HEK293 (cell line): Measurements from ENCODE around the gene TP63.

ENCODE experiments used
- CTCF ChIA-PET: fragments of 350-600 bp; formaldehyde crosslinking; extraction: SDS; loops from one replicate; lab custom pipeline; 2021; ENCODE audit warnings: antibody characterized with exemption; lab: Yijun Ruan, JAX
- POLR2A ChIA-PET: fragments of 300-600 bp; formaldehyde crosslinking; extraction: SDS; loops from one replicate; lab custom pipeline; 2020; ENCODE audit warnings: antibody characterized with exemption, inconsistent platforms; lab: Yijun Ruan, JAX
- H3K27ac ChIP-seq: fragments of 200-500 bp; sonication (Bioruptor generic); 2 replicates; pipeline ENCODE4 v1.5.1; 2014; ENCODE audit warnings: low read depth, low read length, control low read depth, inconsistent platforms; ENCODE audit errors: extremely low read depth
- H3K36me3 ChIP-seq, 2 experiments: fragments of 200-500 bp in 1 of 2; sonication (Bioruptor generic) in 1 of 2; 1 replicate in 1 of 2; 2 replicates in 1 of 2; pipeline ENCODE4 v1.5.1; 2014 to 2017; ENCODE audit warnings: inconsistent platforms in 2 of 2, low read length in 2 of 2; ENCODE audit not compliant: control insufficient read depth in 2 of 2, insufficient read depth in 1 of 2
- H3K4me1 ChIP-seq: fragments of 200-500 bp; sonication (Bioruptor generic); 2 replicates; pipeline ENCODE4 v1.5.1; 2014; ENCODE audit warnings: mild to moderate bottlenecking, low read length, inconsistent platforms; ENCODE audit not compliant: control insufficient read depth, insufficient read depth
- H3K4me3 ChIP-seq: 2 replicates; pipeline ENCODE4 v1.5.1; 2011; ENCODE audit warnings: low read depth, mild to moderate bottlenecking, control low read depth, low read length, moderate library complexity
- H3K9me3 ChIP-seq: fragments of 200-500 bp; sonication (Bioruptor generic); 2 replicates; pipeline ENCODE4 v1.5.1; 2014; ENCODE audit warnings: low read depth, low read length, inconsistent platforms; ENCODE audit not compliant: control insufficient read depth, insufficient read depth
- BCL11B ChIP-seq: fragments of 450-650 bp; formaldehyde crosslinking; IDR thresholded peaks from 2 replicates; pipeline ENCODE4 v1.5.1; 2016; ENCODE audit warnings: low read depth, missing biosample characterization, missing genetic modification characterization
- CTCF ChIP-seq: fragments of 450-650 bp; formaldehyde crosslinking; IDR thresholded peaks from 2 replicates; pipeline ENCODE4 v1.5.1; 2016; ENCODE audit warnings: missing biosample characterization, missing genetic modification characterization
- FEZF1 ChIP-seq: fragments of 450-650 bp; formaldehyde crosslinking; IDR thresholded peaks from 2 replicates; pipeline ENCODE4 v1.5.1; 2016; ENCODE audit warnings: missing biosample characterization, missing genetic modification characterization
- GLI2 ChIP-seq: fragments of 450-650 bp; formaldehyde crosslinking; IDR thresholded peaks from 2 replicates; pipeline ENCODE4; 2017; ENCODE audit warnings: missing biosample characterization, missing genetic modification characterization, low read depth, borderline replicate concordance
- HOXC10 ChIP-seq: sonication (generic); formaldehyde crosslinking; IDR thresholded peaks from 2 replicates; pipeline ENCODE4 v1.8.1; 2023; ENCODE audit warnings: mild to moderate bottlenecking, missing genetic modification reagents
- MYNN ChIP-seq: fragments of 450-650 bp; formaldehyde crosslinking; IDR thresholded peaks from 2 replicates; pipeline ENCODE4 v1.5.1; 2016; ENCODE audit warnings: missing biosample characterization, missing genetic modification characterization, borderline replicate concordance
- OSR2 ChIP-seq: fragments of 450-650 bp; formaldehyde crosslinking; IDR thresholded peaks from 2 replicates; pipeline ENCODE4 v1.5.1; 2016; ENCODE audit warnings: missing biosample characterization, missing genetic modification characterization
- PRDM6 ChIP-seq: fragments of 450-650 bp; formaldehyde crosslinking; IDR thresholded peaks from 2 replicates; pipeline ENCODE4 v1.5.1; 2017; ENCODE audit warnings: missing biosample characterization, missing genetic modification characterization
- RBAK ChIP-seq: fragments of 450-650 bp; formaldehyde crosslinking; IDR thresholded peaks from 2 replicates; pipeline ENCODE4 v1.5.1; 2016; ENCODE audit warnings: missing biosample characterization, missing genetic modification characterization
- SP7 ChIP-seq: fragments of 450-650 bp; formaldehyde crosslinking; IDR thresholded peaks from 2 replicates; pipeline ENCODE4 v1.5.1; 2016; ENCODE audit warnings: missing biosample characterization, missing genetic modification characterization
- TCF7L2 ChIP-seq: IDR thresholded peaks from 2 replicates; pipeline ENCODE4 v1.6.1; 2011; ENCODE audit warnings: low read depth, mild to moderate bottlenecking, inconsistent platforms, low read length, moderate library complexity, borderline replicate concordance
- ZBTB17 ChIP-seq: fragments of 450-650 bp; formaldehyde crosslinking; IDR thresholded peaks from 2 replicates; pipeline ENCODE4 v1.5.1; 2016; ENCODE audit warnings: missing biosample characterization, missing genetic modification characterization
- ZBTB44 ChIP-seq: fragments of 450-650 bp; IDR thresholded peaks from 2 replicates; pipeline ENCODE4 v1.5.1; 2018; ENCODE audit warnings: missing biosample characterization, mild to moderate bottlenecking, missing genetic modification characterization
- ZBTB48 ChIP-seq: fragments of 450-650 bp; formaldehyde crosslinking; IDR thresholded peaks from 2 replicates; pipeline ENCODE4 v1.5.1; 2016; ENCODE audit warnings: missing biosample characterization, missing genetic modification characterization
- ZNF157 ChIP-seq: fragments of 450-650 bp; formaldehyde crosslinking; IDR thresholded peaks from 2 replicates; pipeline ENCODE4 v1.5.1; 2016; ENCODE audit warnings: missing biosample characterization, missing genetic modification characterization
- ZNF184 ChIP-seq: fragments of 450-650 bp; IDR thresholded peaks from 2 replicates; pipeline ENCODE4 v1.5.1; 2018; ENCODE audit warnings: missing biosample characterization, mild to moderate bottlenecking, missing genetic modification characterization
- ZNF19 ChIP-seq: fragments of 450-650 bp; formaldehyde crosslinking; IDR thresholded peaks from 2 replicates; pipeline ENCODE4; 2016; ENCODE audit warnings: missing biosample characterization, missing genetic modification characterization, low read depth
- ZNF211 ChIP-seq: fragments of 450-650 bp; formaldehyde crosslinking; IDR thresholded peaks from 2 replicates; pipeline ENCODE4 v1.5.1; 2016; ENCODE audit warnings: low read depth, missing biosample characterization, missing genetic modification characterization
- ZNF223 ChIP-seq: fragments of 450-650 bp; formaldehyde crosslinking; IDR thresholded peaks from 2 replicates; pipeline ENCODE4 v1.5.1; 2016; ENCODE audit warnings: missing biosample characterization, missing genetic modification characterization
- ZNF280C ChIP-seq: fragments of 450-650 bp; formaldehyde crosslinking; IDR thresholded peaks from 2 replicates; pipeline ENCODE4 v1.5.1; 2016; ENCODE audit warnings: missing biosample characterization, missing genetic modification characterization
- ZNF324 ChIP-seq: fragments of 450-650 bp; formaldehyde crosslinking; IDR thresholded peaks from 2 replicates; pipeline ENCODE4 v1.5.1; 2016; ENCODE audit warnings: missing biosample characterization, missing genetic modification characterization
- ZNF341 ChIP-seq: fragments of 450-650 bp; formaldehyde crosslinking; IDR thresholded peaks from 2 replicates; pipeline ENCODE4; 2016; ENCODE audit warnings: low read depth, missing biosample characterization, missing genetic modification characterization
- ZNF350 ChIP-seq: fragments of 450-650 bp; formaldehyde crosslinking; IDR thresholded peaks from 2 replicates; pipeline ENCODE4 v1.5.0; 2017; ENCODE audit warnings: missing biosample characterization, mild to moderate bottlenecking, missing genetic modification characterization
- ZNF416 ChIP-seq: fragments of 450-650 bp; formaldehyde crosslinking; IDR thresholded peaks from 2 replicates; pipeline ENCODE4 v1.5.1; 2016; ENCODE audit warnings: missing biosample characterization, missing genetic modification characterization
- ZNF473 ChIP-seq: fragments of 450-650 bp; formaldehyde crosslinking; IDR thresholded peaks from 2 replicates; pipeline ENCODE4 v1.5.1; 2017; ENCODE audit warnings: missing biosample characterization, missing genetic modification characterization
- ZNF629 ChIP-seq: fragments of 450-650 bp; formaldehyde crosslinking; IDR thresholded peaks from 2 replicates; pipeline ENCODE4 v1.5.1; 2017; ENCODE audit warnings: missing biosample characterization, missing genetic modification characterization
- ZNF76 ChIP-seq: fragments of 450-650 bp; formaldehyde crosslinking; IDR thresholded peaks from 2 replicates; pipeline ENCODE4; 2016; ENCODE audit warnings: low read depth, missing biosample characterization, missing genetic modification characterization, borderline replicate concordance
- ZNF792 ChIP-seq: fragments of 450-650 bp; formaldehyde crosslinking; IDR thresholded peaks from 2 replicates; pipeline ENCODE4 v1.5.1; 2016; ENCODE audit warnings: missing biosample characterization, missing genetic modification characterization
- ZNF843 ChIP-seq: fragments of 450-650 bp; formaldehyde crosslinking; IDR thresholded peaks from 2 replicates; pipeline ENCODE4 v1.5.1; 2016; ENCODE audit warnings: missing biosample characterization, missing genetic modification characterization
- ZSCAN23 ChIP-seq: fragments of 450-650 bp; formaldehyde crosslinking; IDR thresholded peaks from 2 replicates; pipeline ENCODE4 v1.5.1; 2016; ENCODE audit warnings: missing biosample characterization, missing genetic modification characterization

Gene TP63

GRCh38 chr3:189830401-189830800, 199.2 kb downstream of the TP63 start:
- CTCF ChIA-PET = interaction anchor here (0.6 kb wide), 1 partner anchor 599 kb away, joined by 3 read pairs; no protein-coding TSS in a partner anchor
- H3K4me1 ChIP-seq = peaks cover 4% of the 10 kb centered on the region; the same call in 1 of the 2 replicates
- H3K36me3 ChIP-seq = no peaks in the 10 kb centered on the region
- H3K27ac ChIP-seq = no peak overlapping the region
- no peak overlapping the region for H3K4me3 ChIP-seq
- no peaks in the 10 kb centered on the region for H3K9me3 ChIP-seq
- POLR2A ChIA-PET = no interaction called here
- TF ChIP-seq ZNF223 (tag by site-specific recombination) (no peak), ZNF629 (tag by site-specific recombination) (0 out of 2 replicates have a peak, but pooled peaks have one; percentile 21), PRDM6 (tag by site-specific recombination) (peak; percentile 92), ZNF416 (tag by site-specific recombination) (no peak), ZNF324 (tag by site-specific recombination) (no peak), ZNF157 (no peak), ZBTB48 (tag by site-specific recombination) (no peak), ZBTB17 (tag by site-specific recombination) (no peak), ZNF211 (tag by site-specific recombination) (no peak), ZSCAN23 (tag by site-specific recombination) (no peak), RBAK (tag by site-specific recombination) (no peak), ZNF792 (tag by site-specific recombination) (no peak), ZNF341 (tag by site-specific recombination) (no peak), ZNF473 (tag by site-specific recombination) (no peak), HOXC10 (CRISPR knock-in tag) (no peak), CTCF (tag by site-specific recombination) (no peak), ZNF19 (tag by site-specific recombination) (no peak), ZNF76 (tag by site-specific recombination) (no peak), MYNN (no peak), OSR2 (peak; percentile 60; the same call in 1 of the 2 replicates), SP7 (tag by site-specific recombination) (peak; percentile 64), FEZF1 (tag by site-specific recombination) (peak; percentile 65), TCF7L2 (peak; percentile 36; the same call in 1 of the 2 replicates), ZBTB44 (tag by site-specific recombination) (no peak), ZNF280C (tag by site-specific recombination) (no peak), ZNF184 (tag by site-specific recombination) (no peak), BCL11B (tag by site-specific recombination) (no peak), ZNF350 (no peak), ZNF843 (0 out of 2 replicates have a peak, but pooled peaks have one; percentile 35), GLI2 (peak; percentile 65; the same call in 1 of the 2 replicates)
